Measurements from ENCODE around the gene OR6M1.

GRCh38 chr11:123798079-123798478, 8.1 kb downstream of the OR6M1 start:
- TF ChIP-seq, protein P1, sequence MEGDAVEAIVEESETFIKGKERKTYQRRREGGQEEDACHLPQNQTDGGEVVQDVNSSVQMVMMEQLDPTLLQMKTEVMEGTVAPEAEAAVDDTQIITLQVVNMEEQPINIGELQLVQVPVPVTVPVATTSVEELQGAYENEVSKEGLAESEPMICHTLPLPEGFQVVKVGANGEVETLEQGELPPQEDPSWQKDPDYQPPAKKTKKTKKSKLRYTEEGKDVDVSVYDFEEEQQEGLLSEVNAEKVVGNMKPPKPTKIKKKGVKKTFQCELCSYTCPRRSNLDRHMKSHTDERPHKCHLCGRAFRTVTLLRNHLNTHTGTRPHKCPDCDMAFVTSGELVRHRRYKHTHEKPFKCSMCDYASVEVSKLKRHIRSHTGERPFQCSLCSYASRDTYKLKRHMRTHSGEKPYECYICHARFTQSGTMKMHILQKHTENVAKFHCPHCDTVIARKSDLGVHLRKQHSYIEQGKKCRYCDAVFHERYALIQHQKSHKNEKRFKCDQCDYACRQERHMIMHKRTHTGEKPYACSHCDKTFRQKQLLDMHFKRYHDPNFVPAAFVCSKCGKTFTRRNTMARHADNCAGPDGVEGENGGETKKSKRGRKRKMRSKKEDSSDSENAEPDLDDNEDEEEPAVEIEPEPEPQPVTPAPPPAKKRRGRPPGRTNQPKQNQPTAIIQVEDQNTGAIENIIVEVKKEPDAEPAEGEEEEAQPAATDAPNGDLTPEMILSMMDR (conservative IDR thresholded peaks at IDR 0.05 in 1 of 2, IDR thresholded peaks at IDR 0.05 in 1 of 2; ENCODE audit: extremely low read depth in 1 of 2, insufficient read depth in 1 of 2, low read depth in 1 of 2, low read length in 2 of 2): no peak
- TF ChIP-seq EZH2 (IDR thresholded peaks at IDR 0.05; ENCODE audit: borderline replicate concordance, low read length): no peak

Measured in mammary epithelial cell (primary cell).